HG03095 (cell line): Measurements from ENCODE around the gene SLC52A3.

Source experiments
- ATAC-seq: cut with Tn5 transposase; IDR thresholded peaks from one replicate; pipeline ENCODE4 v1.9.1; 2021; ENCODE audit warnings: moderate library complexity; ENCODE audit not compliant: unreplicated experiment

The SLC52A3 gene

DNA sequence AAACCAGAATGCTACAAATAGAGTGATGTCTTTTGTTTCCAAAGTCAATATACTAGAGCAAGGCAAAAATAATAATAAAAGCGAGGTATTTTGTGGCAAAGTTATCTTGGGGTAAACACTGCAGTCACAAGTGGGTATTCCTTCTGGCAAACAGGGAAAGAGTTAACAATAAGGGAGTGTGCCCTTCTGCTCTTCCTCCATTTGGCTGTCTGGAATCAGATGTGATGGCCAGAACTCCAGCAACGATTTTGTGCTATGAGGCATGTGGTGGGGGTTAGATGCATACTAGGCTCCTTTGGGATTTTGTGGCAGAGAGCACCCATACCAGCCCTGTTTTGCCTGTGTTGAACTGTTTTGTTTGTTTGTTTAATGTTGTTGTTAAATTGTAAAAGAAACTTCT lies 2.4 kb upstream of the SLC52A3 start:
- ATAC-seq: no peak

DNA sequence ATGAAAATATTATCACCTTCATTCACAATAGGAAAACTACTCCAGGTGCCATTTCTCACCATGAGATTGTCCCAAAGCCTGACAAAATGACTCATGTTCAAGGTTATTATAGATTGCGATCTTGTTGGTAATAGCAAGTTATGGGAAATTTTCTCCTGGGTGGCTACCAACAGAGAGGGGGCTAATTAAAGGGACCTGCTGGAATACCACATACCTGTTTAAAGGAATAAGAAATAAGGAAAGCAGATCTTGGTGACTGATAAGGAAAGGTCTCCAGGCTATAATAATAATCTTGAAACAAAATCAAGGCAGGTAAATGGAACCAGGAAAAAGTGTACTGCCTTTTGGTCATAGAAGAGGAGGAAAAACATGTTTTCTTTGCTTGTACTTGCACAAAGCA lies 1.4 kb downstream of the SLC52A3 start:
- ATAC-seq: no peak

DNA sequence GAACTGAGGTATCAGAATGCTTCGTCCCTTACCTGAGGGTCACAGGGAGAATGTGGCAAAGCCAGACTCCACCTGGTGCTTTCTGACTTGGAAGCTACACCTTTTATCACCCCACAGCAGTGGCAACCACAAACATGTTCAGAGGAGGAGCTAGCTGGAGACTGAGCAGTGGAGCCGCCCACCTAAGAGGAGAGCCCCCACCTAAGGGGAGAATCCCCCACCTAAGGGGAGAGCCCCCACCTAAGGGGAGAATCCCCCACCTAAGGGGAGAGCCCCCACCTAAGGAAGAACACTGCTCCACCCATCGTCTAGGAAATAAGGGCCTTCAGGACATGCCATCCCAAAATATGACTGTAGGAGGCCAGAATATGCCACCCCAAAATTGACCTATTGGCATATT lies 4.0 kb downstream of the SLC52A3 start:
- no peak for ATAC-seq

DNA sequence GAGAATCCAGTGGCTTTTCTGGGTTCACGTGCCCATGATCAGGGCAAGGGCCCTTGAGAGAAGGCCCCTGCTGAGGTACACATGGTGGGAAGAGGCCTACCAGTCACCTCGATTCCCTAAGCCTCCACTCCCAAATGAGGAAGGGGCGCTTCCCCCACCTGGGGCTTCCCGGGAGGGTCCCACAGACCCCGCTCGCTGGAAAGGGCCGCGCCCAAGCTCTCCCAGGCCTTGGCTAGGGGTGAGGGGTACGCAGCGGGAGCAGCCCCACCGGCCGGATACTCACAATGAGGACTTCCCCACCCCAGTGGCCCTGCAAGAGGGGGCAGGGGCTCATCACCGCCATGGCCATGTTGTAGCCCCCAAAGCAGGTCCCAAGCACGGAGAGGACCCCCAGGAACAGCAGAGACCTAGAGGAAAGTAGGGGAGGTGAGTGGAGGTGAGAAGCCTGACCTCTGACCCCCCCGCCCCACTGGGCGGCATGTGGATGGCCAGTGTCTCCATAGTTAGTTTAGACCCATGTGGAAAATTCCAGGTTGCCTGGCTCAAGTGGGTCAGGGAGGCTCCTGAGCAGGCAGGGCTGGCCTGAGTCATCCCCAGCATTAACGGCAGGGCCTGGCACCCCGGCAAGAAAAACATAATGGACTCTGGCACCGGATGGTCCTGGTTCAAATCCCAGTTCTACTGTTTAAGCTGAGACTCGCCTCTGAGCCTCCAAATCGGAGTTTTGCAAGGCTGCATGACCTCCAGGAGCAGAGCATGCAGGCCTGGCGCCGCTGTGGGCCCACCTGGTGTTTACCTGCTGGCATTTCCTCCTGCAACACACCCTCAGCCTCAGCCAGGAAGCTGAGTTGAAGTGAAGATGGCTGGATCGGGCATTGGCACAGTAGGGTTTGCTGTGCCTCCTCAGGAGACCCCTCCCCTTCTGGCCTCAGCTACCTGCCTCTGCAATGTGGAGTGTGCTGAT lies 6.6 kb downstream of the SLC52A3 start:
- no peak for ATAC-seq

DNA sequence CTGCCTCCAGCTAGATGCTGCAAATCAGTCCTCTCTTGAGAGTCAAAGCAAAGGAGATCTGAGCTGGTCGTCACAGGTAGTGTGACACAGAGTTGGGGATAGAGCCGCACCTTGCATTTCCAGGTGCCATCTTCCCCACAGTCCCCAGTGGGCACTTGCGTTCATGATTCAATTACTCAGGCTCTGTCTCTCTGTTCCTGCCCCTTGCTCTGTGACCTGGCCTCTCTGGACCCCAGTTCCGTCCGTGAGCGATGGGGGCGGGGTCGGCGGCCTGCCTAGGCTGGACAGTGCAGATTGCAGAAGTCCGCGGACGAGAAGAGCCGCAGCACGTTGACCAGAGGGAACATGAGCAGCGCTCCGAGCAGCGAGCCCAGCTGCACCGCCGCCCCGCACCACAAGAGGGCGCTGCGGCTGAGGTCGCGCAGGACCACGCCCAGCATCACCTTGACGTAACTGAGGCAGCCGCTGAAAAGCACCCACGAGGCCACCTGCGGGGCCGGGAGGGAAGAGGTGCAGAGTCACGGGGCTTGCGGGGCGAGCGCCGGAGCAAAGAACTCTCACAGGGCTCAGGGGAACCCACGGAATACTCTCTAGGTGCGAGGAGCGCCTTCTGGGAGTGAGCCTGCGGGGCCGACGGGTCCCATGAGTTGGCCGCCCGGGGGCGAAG lies 7.4 kb downstream of the SLC52A3 start:
- ATAC-seq: no peak

DNA sequence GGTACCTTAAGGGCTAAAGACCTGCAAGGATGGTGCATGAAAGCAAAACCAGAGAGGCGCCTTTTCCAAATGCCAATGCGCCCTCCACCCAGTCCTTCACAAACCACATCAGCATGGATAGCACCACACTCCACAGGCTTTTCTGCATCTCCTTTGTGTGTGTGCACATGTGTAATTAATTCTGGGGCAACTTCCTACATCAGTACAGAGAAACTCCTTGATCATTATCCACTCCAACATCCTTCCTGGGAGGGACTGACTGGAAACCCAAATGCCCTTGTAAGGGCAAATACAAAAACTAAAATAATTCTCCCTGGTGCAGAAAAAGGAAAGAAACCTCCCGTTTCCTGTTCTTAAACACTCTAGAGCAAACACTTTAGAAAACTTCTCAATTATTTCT lies 10.8 kb downstream of the SLC52A3 start:
- ATAC-seq: no peak

DNA sequence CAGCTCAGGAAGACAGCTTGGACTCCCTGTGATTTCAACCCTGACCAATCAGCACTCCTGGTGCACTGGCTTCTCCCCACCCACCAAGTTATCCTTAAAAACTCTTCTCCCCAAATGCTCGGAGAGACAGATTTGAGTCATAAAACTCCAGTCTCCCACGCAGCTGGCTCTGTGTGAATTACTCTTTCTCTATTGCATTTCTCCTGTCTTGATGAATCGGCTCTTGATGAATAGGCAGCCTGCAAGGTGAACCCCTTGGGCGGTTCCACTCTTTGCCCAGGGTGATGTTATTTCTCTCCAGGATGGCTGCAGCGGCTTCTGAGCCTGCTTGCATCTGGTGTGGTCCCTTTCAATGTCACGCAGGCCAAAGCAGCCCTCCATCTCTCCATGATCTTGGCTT lies 12.4 kb downstream of the SLC52A3 start:
- ATAC-seq: no peak

DNA sequence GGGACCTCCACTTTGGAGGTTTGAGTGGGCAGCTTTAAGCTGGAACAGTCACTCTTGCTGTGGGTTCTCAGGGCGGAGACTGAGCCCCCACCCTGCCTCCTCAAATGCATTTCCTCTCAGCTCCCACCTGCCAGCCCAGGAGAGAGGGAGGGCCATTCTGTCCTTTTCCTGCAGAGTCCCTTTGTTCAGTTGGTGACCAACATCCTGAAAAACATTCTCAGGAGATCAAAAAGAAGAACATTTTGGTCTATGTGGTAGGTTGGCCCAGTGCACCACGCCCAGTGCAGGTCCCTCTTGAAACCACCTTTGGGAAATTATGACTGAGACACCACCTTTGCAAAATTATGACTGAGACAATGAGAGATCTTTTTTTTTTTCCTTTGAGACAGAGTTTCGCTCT lies 13.4 kb downstream of the SLC52A3 start:
- no peak for ATAC-seq

DNA sequence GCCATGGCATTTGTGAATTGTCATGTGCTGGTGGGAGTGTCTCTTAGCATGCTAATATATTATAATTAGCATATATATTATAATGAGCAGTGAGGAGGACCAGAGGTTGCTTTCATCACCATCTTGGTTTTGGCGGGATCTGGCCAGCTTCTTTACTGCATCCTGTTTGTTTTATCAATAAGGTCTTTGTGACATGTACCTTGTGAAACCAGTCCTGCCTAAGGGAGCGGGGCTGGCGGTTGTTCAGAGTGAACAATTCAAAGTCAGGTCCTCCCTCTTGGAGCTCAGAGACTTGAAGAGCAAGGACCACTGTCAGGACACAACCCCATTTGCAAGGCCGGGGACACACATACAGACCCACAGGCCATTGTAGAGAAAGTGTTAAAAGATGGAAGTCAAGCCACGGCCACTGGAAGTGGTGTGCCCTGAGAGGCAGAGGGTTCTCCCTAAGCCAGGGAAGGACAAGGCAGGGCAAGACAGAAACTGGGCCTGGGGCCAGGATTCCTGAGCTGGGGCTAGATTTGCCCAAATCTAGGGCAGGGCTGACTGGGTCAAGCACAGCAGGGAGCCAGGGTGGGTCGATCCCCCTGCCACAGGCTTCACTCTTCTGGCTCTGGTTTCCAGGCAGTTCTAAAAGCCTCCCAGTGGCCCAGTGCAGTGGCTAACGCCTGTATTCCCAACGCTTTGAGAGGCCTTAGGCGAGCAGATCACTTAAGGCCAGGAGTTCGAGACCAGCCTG lies 14.2 kb downstream of the SLC52A3 start:
- ATAC-seq: no peak

DNA sequence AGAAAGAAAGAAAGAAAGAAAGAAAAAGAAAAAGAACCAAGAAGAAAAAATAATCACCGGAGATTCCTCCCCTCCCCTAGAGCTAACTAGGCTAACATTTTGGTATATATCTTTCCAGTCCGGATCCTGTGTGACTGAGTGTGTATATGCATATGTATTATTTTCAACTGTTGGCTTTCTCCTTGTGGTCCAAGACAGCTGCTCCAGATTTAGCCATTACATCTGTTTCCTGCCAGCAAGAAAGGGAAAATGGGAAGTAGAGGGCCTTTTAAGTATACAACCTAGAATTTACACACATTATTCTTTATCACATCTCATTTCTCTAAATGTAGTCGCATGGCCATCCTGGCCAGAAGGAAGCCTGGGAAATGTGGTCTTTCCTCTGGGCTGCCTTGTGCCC lies 15.2 kb downstream of the SLC52A3 start:
- no peak for ATAC-seq

DNA sequence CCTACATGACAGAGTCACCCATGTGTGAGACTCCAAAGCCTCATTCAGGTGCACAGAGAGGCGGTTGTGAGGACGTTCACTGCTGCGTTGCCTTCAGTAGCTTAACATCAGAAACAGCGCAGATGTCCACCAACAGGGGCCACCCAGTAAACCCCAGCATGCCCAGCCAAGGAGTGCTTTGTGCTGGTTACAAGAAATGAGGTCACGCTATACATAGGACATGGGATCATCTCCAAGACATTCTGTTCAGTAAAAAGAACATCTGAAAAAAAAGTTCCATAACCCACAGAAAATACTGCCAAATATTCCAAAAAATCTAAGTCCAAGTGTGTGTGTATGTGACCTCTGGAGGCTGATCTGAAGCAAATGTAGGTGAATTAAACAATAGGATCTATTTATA lies 16.0 kb downstream of the SLC52A3 start:
- ATAC-seq: no peak

DNA sequence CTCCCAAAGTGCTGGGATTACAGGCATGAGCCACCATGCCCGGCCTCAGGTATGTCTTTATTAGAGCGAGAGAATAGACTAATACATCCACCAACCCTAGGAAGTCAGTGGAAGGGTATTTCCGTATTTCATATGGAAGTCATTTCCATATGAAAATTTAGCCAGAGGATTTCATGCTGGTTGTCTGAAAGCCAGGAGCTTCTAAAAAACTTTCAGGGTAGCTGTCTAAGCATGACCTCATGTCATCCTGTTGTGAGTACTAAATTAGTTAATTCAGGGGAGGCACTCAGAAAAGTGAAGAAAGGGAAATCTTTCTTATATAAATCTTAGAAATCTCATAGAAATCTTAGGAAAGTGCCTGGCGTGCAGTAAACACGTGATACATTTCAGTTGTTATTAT lies 16.5 kb downstream of the SLC52A3 start:
- no peak for ATAC-seq

DNA sequence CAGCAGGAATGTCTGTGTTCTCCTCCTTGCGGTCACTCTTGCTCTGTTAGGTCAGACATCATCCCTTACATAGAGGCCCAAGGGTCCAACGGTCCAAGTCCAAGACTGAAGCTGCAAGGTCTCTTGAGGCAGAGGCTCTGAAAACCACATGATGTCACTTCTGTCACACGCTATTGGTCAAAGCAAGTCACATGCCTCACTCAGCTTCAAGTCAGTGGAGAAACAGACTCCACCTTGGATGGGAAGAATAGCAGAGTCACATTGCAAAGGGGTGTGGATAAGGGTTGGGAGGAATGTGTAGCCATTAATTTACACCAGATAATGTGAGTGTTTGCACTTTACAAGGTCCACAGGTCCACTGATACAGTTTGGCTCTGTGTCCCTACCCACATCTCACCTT lies 17.5 kb downstream of the SLC52A3 start:
- ATAC-seq: no peak

DNA sequence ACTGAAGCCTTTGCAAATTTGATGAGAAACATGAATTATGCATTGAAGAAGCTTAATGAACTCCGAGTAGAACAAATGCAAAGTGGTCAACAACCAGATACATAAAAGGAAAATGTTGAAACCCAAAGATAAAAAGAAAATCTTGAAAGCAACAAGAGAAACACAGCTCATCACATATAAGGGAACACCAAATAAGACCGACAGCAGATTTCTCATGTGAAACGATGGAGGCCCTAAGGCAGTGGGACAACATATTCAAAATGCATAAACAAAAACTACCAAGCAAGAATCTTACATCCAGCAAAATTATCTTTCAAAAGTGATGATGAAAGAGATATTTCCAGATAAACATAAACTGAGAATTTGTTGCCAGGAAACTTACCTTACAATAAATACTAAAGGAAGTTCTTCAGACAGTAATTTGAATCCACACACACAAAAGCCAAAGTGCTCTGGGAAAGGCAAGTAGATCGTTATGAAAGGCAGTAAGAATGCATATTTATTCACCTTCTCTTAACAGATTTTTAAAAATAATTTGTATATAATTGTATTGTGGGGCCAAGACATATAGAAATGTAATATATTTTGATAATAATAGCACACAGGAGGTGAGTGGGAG lies 22.5 kb downstream of the SLC52A3 start:
- ATAC-seq: no peak

DNA sequence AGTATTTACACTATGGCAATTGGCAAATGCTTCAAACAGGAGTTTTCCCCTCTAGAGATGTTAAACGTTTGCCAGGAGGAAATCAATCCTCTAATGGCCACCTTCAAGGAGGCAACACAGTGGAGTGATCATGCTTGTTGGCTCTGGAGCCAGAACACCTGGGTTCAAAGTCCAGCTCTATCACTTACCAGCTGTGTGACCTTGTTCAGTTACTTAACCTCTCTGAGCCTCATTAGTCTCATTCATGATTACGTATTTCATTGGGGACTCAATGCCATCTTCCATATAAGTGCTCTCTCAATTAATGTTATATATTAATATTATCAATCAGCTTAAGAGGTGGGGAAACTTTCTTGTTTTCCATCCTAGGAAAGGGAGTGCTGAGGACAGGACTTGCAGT lies 26.1 kb downstream of the SLC52A3 start:
- no peak for ATAC-seq

DNA sequence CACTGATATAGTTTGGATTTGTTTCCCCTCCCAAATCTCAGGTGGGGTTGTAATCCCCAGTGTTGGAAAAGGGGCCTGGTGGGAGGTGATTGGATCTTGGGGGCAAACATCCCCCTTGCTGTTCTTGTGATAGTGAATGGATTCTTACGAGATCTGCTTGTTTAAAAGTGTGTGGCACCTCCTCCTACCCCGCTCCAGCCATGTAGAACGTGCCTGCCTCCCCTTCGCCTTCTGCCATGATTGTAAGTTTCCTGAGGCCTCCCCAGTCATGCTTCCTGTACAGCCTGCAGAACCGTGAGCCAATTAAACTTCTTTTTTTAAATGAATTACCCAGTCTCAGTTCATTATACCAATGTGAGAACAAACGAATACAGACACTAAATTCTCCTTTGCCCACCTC lies 26.7 kb downstream of the SLC52A3 start:
- ATAC-seq: no peak

DNA sequence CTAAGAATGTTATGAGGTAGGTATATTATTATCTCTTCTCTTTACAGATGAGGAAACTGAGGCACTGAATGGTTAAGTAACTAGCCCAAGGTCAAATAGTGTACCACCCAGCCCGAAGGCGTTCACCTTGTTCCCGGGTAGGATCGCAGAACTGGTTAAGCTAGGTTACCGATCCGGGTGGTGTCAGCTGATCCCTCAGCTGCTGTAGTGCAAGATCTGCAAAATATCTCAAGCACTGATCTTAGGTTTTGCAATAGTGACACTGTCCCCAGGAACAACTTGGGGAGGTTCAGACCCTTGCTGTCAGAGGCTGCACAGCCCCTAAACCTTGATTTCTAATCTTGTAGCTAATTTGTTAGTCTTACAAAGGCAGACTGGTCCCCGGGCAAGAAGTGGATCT lies 28.1 kb downstream of the SLC52A3 start:
- ATAC-seq: no peak

DNA sequence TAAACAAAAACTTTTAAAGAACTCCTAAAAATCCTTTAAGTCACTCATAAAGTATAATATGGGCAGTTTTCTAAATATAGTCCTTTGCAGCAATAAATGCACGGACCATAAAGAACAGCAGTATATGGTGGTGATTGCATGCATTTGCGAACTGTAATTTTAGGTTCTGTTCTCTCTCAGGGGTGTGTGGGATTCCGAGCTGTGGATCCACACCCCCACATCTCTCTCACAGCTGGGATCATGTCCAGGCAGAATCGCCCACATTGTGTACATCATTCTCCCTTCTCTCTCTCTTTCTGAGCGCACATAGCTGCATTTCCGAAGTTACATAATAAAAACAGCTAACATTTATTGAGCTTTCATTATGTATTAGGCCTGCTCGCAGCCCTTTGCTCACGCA lies 28.6 kb downstream of the SLC52A3 start:
- ATAC-seq: no peak

DNA sequence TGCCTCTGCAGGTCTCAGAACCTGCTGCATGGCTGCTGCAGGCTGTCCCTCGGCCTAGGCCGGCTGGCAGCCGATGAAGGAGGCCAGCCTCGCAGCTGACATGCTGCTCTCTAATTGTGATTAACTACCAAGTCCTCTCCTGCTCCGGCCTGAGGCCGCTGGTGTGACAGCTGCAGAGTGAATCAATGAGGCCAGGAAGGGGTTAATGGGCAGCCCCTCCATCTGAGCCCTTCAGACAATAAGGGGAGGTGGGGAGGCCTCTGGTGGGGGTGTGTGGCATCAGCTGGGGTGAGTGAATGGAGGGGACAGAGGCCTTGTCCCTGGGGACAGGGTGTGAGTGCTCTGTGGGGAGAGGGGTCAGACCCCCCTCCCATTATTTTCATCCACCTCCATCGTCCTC lies 34.4 kb downstream of the SLC52A3 start:
- ATAC-seq: no peak

DNA sequence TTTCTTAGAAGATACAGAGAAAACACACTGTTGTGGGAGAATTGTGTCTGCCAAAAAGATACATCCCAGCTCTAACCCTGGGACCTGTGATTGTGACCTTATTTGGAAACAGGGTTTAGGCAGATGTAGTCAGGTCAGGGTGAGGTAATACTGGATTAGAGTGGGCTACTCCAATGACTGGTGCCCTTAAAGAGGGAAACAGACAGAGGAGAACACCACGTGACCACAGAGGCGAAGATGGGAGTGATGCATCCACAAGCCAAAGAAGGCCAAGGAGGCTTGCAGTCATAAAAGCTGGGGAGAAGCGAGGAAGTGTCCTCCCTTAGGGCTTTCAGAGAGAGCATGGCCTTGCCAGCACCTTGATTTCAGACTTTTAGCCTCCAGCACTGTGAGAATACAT lies 35.6 kb downstream of the SLC52A3 start:
- no peak for ATAC-seq

DNA sequence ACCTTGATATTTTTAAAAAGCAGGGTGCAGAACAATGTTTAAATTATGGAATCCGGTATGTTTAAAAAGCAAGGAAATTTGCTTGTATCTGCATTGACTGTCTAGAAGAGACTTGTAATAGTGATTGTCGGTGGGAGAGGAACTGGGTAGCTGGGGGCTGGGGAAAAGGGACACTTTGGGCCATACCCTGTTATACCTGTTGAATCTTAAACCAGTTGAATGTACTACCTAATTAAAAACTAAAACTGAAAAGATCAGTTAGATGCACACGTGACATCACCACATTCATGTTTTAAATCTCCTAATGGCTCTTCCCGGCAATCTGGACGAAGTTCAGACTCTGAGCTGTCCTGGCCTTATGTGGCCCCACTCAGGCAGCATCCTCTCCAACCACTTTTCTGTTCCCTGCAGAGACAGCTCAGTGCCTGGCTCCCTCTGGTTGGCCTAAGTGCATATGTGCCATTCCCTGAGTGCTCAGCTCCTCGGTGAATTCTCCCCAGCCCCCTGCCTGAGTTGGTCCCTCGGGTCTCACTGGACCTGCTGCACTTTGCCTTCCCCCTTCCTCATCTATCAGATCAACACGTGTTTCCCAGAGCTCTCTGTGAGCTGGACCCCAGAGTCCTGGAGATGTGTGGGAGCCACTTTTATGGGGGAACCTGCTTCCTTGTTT lies 36.3 kb downstream of the SLC52A3 start:
- ATAC-seq: no peak
